Measurements from ENCODE around the gene PIGM.

DNA sequence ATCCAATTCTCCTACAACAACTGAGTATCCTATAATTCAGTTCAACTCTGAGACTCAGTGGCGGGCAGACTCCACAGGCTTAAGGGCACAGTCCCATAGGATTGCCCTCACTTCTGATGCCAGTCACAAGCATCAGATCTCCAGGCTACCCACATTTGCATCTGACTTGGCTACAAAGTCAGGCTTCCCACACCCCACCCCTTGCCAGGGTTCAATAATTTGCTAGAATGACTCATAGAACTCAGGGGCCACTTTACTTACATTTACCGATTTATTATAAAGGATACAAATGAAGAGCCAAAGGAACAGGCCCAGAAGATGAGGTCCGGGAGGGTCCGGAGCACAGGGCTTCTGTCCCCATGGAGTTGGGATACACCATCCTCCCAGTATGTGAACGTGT lies 41.8 kb downstream of the PIGM start:
- TF ChIP-seq CTCF (IDR thresholded peaks at IDR 0.05) (no peak), POLR2A (IDR thresholded peaks at IDR 0.05) (no peak)

Measured in right lobe of liver (tissue), 4 donors.